VCaP (cell line): ENCODE results near the gene TMPRSS15.

Experiments used
- H3K27ac ChIP-seq: fragments of 450-650 bp; 2 replicates; pipeline ENCODE4 v1.5.1; 2017
- CTCF ChIP-seq: fragments of 450-650 bp; conservative IDR thresholded peaks from 2 replicates; pipeline ENCODE4 v1.5.1; 2017; ENCODE audit warnings: mild to moderate bottlenecking, moderate library complexity

TMPRSS15 gene

DNA sequence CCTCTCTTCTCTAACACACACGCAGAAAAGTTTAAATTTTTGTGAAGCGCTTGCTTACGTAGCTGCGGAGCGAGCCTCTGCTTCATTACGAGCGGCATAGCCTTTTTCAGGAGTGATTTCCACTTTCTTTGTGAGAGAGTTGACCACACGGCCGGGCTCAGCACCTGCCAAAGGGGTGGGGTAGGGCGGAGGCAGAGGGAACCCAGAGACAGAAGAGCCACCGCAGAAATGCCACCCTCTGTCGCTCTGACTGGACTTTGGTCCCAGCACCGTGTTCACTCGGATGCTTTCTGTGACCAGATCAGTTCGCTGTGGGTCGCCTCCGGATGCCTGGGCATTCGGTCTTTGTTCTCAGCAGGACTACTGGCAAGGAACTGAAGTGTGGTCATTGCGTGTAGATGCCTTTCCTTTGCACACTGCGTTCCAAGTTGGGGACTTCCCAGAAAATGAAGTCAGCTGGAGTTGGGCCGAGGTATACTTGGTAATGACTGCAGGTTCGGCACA is 158.1 kb downstream of the TMPRSS15 start:
- no peak overlapping the region for H3K27ac ChIP-seq
- no peak for TF ChIP-seq CTCF

DNA sequence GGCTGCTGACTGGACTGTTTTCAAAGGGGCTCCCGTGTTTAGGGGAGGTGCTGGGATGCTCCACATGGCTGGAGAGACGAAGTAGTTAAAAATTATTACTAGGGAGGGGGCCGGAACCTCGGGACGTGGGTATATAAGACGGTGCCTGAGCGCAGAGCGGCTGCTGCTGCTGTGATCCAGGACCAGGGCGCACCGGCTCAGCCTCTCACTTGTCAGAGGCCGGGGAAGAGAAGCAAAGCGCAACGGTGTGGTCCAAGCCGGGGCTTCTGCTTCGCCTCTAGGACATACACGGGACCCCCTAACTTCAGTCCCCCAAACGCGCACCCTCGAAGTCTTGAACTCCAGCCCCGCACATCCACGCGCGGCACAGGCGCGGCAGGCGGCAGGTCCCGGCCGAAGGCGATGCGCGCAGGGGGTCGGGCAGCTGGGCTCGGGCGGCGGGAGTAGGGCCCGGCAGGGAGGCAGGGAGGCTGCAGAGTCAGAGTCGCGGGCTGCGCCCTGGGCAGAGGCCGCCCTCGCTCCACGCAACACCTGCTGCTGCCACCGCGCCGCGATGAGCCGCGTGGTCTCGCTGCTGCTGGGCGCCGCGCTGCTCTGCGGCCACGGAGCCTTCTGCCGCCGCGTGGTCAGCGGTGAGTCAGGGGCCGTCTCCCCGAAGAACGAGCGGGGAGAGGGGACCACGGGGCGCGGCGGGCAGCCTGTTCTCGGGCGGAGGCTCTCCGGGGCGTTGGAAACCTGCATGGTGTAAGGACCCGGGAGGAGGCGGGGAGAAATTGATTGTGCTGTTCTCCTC is 158.7 kb downstream of the TMPRSS15 start, which contains the start of gene CHODL:
Gene CHODL, plus strand, starts transcription at position 163 of the 793 bp plus-strand sequence. Its CDS starts 391 bp downstream, at position 554.
- no peak; the same call in 1 of the 2 replicates for TF ChIP-seq CTCF
- H3K27ac ChIP-seq = no peak within 1 kb of the TSS

DNA sequence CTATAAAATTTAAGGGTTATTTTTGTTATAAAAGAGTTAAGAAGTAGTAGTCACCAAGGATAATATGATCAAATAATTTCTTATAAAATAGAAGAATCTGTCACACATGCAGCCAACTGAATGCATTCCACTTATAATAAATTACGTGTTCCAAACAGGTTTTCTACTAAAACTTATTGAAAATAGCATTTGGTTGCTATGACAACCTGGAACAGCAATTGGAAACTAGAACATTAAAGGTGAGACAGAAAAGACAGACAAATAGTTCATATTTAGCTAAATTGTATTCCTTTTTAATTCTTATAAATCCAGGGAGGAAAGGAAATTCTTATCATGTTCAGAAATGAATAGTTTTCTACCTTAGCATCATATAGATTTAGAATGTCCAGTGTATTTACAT is 168.0 kb downstream of the TMPRSS15 start:
- TF ChIP-seq CTCF = no peak
- no peak overlapping the region for H3K27ac ChIP-seq

GRCh38 chr21:18228060-18228739 is 175.4 kb downstream of the TMPRSS15 start:
- no peak for TF ChIP-seq CTCF
- H3K27ac ChIP-seq = no peak overlapping the region

DNA sequence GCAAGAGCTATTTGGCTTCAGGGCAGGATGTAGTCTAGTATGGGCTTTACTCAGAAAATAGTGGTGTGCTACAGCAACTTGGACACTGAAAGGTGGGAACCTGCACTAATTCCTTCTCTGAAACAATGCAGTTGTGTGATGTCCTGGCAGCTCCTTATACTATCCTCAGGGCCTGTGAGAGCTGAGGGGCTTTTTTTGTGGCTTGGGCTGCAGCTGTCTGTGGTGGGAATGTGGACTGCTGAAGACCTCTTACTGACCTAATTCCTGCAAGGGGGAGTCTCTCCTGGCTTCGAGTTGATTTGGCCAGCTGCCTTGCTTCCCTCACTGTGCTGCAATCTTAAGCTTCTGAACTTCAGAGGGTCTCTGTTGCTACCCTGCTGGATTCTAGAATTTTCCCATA is 181.2 kb downstream of the TMPRSS15 start:
- H3K27ac ChIP-seq = no peak overlapping the region
- TF ChIP-seq CTCF = no peak

DNA sequence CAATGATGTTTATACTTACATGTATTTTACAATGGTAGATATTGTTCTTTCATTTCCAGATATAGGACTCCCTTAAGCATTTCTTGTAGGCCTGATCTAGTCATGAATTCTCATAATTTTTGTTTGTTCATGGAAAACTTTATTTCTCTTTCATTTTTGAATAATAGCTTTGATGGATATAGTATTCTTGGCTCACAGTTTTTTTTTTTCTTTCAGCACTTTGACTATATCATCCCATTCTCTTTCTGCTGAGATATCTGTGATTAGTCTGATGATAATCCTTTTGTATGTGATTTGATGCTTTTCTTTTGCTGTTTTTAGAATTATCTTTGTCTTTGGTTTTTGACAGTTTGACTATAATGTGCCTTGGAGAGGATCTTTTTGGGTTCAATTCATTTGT is 183.1 kb downstream of the TMPRSS15 start:
- TF ChIP-seq CTCF = no peak

More for the DNA sequence above, 183.1 kb downstream of the TMPRSS15 start:
- H3K27ac ChIP-seq = no peak overlapping the region
